Neutrophil (primary cell): ENCODE data around the gene CEP68.
"Not testable (repeated sequence)": the region's sequence is repeated elsewhere in the genome, so short reads cannot be mapped to it uniquely, and the experiment has no call there.

Source experiments
- H3K27ac ChIP-seq: fragments of 200-600 bp; sonication (generic); 2 replicates; pipeline ENCODE4 v1.5.1; 2016; ENCODE audit warnings: mild to moderate bottlenecking, moderate library complexity
- H3K27me3 ChIP-seq: fragments of 200-600 bp; sonication (generic); 2 replicates; pipeline ENCODE4 v1.6.0; 2016; ENCODE audit warnings: mild to moderate bottlenecking
- H3K36me3 ChIP-seq: fragments of 200-600 bp; sonication (generic); 2 replicates; pipeline ENCODE4 v1.5.1; 2017
- H3K4me1 ChIP-seq, 2 experiments: fragments of 200-600 bp in 1 of 2; sonication (generic) in 1 of 2; 1 replicate in 1 of 2; 2 replicates in 1 of 2; pipeline versions ENCODE4 v1.5.1 to v1.6.1; 2013 to 2016; ENCODE audit warnings: low read depth in 1 of 2, low read length in 1 of 2, mild to moderate bottlenecking in 1 of 2, moderate library complexity in 1 of 2; ENCODE audit not compliant: control insufficient read depth in 1 of 2, insufficient read depth in 1 of 2
- H3K4me3 ChIP-seq, 2 experiments: fragments of 200-600 bp in 1 of 2; sonication (generic) in 1 of 2; 1 replicate in 1 of 2; 2 replicates in 1 of 2; pipeline ENCODE4 v1.5.1; 2013 to 2016; ENCODE audit warnings: low read depth in 1 of 2, low read length in 1 of 2, mild to moderate bottlenecking in 1 of 2, moderate library complexity in 1 of 2
- H3K9me3 ChIP-seq: fragments of 200-600 bp; sonication (generic); 2 replicates; pipeline ENCODE4 v1.5.1; 2016
- CTCF ChIP-seq: fragments of 200-600 bp; sonication (generic); IDR thresholded peaks from 2 replicates; pipeline ENCODE4 v1.5.1; 2016; ENCODE audit warnings: antibody characterized with exemption

CEP68 gene

GRCh38 chr2:65120990-65121693 lies 64.9 kb downstream of the CEP68 start:
- H3K27ac ChIP-seq, result no peak overlapping the region
- H3K36me3 ChIP-seq, result no peaks in the 10 kb centered on the region
- no peaks in the 10 kb centered on the region for H3K27me3 ChIP-seq
- peaks cover 45 to 53% of the 10 kb centered on the region in 2 experiments for H3K4me1 ChIP-seq
- TF ChIP-seq CTCF, result no peak
- H3K9me3 ChIP-seq, result no peaks in the 10 kb centered on the region
- H3K4me3 ChIP-seq, result no peak overlapping the region

- H3K27ac ChIP-seq, result peak overlapping the region; percentile 38
Observed at GRCh38 chr2:65122313-65122712, 66.1 kb downstream of the CEP68 start.

GRCh38 chr2:65125457-65125856 lies 69.2 kb downstream of the CEP68 start:
- not testable (repeated sequence) for H3K27me3 ChIP-seq, H3K4me3 ChIP-seq, H3K36me3 ChIP-seq, H3K27ac ChIP-seq, H3K9me3 ChIP-seq
- peaks cover 56 to 68% of the 10 kb centered on the region in 2 experiments for H3K4me1 ChIP-seq

More at GRCh38 chr2:65122313-65122712, 66.1 kb downstream of the CEP68 start:
- peaks cover 46 to 53% of the 10 kb centered on the region in 2 experiments for H3K4me1 ChIP-seq
- no peak overlapping the region for H3K4me3 ChIP-seq
- no peak for TF ChIP-seq CTCF
- no peaks in the 10 kb centered on the region for H3K27me3 ChIP-seq
- H3K9me3 ChIP-seq, result no peaks in the 10 kb centered on the region
- no peaks in the 10 kb centered on the region for H3K36me3 ChIP-seq

GRCh38 chr2:65128297-65129190 lies 72.3 kb downstream of the CEP68 start:
- Histone ChIP-seq H3K4me1 (peaks cover 54 to 56% of the 10 kb centered on the region in 2 experiments), H3K9me3 (no peaks in the 10 kb centered on the region), H3K27me3 (no peaks in the 10 kb centered on the region), H3K36me3 (no peaks in the 10 kb centered on the region), H3K27ac (peak overlapping the region; percentile 96), H3K4me3 (peak overlapping the region; percentile 74 to 80)
- no peak for TF ChIP-seq CTCF

GRCh38 chr2:65129286-65129825 lies 73.1 kb downstream of the CEP68 start:
- Histone ChIP-seq H3K4me1 (peaks cover 51% of the 10 kb centered on the region in 2 experiments), H3K27ac (peak overlapping the region; percentile 96)
- TF ChIP-seq CTCF, result no peak

More at GRCh38 chr2:65129286-65129825, 73.1 kb downstream of the CEP68 start:
- Histone ChIP-seq H3K36me3 (no peaks in the 10 kb centered on the region), H3K27me3 (no peaks in the 10 kb centered on the region), H3K9me3 (no peaks in the 10 kb centered on the region), H3K4me3 (peak overlapping the region; percentile 74 to 80)
